SW 1271 (cell line): ENCODE data around the gene CLIC3.
"Not testable (repeated sequence)": the region's sequence is repeated elsewhere in the genome, so short reads cannot be mapped to it uniquely, and the experiment has no call there.

ENCODE experiments used
- DNase-seq, 2 experiments: peaks; one replicate each; lab custom pipeline; 2025; lab: John Stamatoyannopoulos, UW

Gene CLIC3

DNA sequence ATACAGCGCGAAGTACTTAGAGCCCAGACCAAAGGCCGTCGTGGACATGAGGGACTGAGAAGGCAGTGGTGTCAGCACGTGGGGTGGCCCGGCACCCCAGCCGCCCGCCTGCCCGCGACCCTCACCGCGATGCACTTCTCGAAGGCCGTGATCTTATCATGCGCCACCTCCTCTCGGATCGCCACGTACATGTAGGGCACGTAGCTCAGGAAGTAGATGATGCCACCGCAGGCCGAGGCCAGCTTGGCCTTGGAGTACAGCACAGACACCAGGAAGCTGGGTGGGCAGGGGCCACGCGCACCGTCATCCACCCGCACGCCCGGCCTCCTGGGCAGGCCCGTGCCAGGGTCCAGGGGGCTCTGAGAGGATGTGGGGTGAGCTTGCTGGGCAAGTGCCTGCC, 20.7 kb upstream of the CLIC3 start:
- no peak for DNase-seq

GRCh38 chr9:137016436-137016835, 20.1 kb upstream of the CLIC3 start:
- no peak for DNase-seq

- DNase-seq: no peak
Observed at GRCh38 chr9:137015976-137016375, 19.6 kb upstream of the CLIC3 start.

DNA sequence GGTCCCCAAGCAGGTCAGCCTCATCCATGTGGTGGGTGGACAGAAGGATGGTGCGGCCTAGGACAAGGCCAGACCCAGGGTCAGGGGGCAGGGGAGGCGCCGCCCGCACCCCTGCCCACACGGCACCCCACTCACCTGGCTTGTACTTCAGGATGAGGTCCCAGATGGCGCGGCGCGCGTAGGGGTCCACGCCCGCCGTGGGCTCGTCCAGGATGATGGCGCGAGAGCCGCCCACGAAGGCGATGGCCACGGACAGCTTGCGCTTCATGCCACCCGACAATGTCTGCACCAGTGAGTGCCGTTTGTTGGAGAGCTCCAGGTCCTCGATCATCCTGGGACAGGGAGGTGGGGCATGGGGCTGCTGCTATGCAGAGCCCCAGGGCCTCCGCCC, 19.2 kb upstream of the CLIC3 start:
- no peak for DNase-seq

GRCh38 chr9:137014776-137015539, 18.6 kb upstream of the CLIC3 start:
- no peak for DNase-seq

- no peak for DNase-seq
Observed at GRCh38 chr9:137014166-137014565, 17.8 kb upstream of the CLIC3 start.

GRCh38 chr9:137013571-137013940, 17.2 kb upstream of the CLIC3 start:
- DNase-seq: no peak

GRCh38 chr9:137012694-137013570, 16.6 kb upstream of the CLIC3 start:
- no peak for DNase-seq

DNA sequence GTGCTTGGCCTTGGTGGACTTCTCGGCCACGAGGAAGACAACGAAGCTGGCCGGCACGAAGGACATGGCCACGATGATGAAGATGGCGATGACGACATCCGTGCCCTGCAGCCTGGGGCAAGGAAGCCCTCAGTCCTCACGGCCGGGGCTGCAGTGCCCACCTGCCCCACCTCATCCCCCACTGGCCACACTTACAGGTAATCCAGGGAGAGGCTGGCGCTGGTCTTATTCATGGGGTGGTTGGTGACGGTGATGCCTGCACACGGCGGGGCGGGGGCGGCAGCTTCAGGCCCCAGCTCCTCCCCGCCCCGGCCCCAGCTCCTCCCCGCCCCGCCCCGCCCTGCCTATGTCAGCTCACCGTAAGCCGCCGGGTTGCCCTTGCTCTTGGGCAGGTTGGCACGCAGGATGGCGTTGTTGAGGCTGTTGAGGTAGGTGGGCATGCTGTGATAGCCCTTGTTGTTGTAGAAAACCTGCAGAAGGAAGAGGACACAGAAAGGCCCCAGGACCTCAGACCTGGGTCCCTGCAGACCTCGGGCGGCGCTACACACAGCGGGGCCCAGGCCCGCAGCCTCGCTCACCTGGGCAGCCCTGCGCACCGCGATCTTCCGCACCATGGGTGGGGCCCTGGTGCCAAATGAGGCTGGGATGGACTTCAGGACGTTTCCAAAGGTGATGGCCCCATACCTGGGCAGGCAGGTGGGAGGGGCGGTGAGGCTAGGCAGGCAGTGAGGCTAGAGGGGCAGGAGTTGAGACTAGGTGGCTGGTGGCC, 15.7 kb upstream of the CLIC3 start:
- no peak for DNase-seq

DNA sequence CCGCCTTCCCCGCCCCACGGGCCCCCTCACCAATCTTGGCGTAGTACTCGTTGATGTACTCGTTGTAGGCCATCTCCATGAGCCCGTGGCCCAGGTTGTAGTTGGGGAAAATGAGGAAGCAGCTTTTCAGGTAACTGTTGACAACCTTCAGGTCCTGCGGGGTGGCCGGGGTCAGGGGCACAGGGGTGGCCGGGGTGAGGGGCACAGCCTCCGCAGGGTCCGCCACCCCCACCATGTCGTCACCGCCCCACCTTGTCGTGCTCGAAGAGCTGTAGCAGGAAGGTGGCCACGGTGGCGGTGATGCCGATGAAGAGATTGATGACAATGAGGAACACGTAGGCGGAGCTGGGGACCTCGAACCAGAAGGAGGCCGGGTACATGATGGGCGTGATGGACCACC, 14.8 kb upstream of the CLIC3 start:
- DNase-seq: no peak

GRCh38 chr9:137009938-137010732, 13.8 kb upstream of the CLIC3 start:
- DNase-seq: no peak

GRCh38 chr9:137009217-137009616, 12.8 kb upstream of the CLIC3 start:
- DNase-seq: no peak

DNA sequence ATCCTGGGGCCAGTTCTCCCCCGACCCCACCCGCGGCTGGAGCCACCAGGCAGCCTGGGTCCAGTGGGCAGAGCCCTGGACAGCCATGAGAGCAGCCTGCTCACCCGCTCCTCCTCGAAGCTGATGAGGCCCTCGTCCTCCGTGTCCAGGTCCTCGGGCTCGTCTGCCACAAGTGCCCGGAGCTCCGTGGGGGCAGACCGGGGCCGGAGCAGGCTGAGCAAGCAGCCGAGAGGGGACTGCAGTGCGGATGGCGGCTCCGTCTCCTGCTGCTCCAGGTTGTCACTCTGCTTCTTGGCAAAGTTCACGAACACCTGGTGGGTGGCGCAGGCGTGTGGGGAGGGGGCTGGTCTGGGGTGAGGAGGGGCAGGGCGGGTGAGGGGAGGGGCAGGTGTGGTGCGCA, 11.9 kb upstream of the CLIC3 start:
- no peak for DNase-seq

GRCh38 chr9:137007816-137008270, 11.5 kb upstream of the CLIC3 start:
- DNase-seq: no peak

DNA sequence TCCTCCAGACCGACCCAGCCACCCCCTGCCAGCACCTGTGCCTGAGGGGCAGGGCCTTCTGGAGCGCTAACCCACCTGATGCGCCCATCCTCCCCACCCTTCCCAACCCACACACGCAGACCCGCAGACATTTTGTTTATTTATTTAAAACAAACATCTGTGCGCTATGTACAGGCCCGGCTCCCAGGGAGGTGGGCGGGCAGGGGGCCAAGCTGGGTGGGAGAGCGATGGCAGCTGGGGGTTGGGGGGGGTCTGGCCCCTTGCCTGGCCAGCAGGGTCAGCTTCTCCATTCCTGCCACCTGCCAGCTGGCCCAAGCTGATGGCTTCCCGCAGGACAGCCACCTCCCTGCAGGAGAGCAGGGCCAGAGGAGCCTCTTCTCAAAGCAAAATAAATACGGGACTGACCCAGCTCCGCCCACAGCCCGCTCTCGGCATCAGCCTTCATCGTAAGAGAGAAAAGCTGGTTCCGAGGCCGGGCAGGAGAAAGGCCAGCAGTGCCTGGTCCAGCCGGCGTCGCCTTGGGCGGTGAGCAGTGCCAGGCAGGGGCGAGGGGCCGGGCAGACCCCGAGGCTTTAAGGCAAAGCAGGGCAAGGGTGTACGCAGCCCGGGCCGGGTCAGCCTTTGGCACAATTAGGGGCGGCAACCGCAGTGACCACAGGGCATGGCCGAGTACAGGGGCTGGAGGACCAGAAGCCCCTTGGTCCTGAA, 10.9 kb upstream of the CLIC3 start:
- no peak for DNase-seq

- no peak for DNase-seq
Observed at GRCh38 chr9:137006116-137007003, 10.0 kb upstream of the CLIC3 start.

DNA sequence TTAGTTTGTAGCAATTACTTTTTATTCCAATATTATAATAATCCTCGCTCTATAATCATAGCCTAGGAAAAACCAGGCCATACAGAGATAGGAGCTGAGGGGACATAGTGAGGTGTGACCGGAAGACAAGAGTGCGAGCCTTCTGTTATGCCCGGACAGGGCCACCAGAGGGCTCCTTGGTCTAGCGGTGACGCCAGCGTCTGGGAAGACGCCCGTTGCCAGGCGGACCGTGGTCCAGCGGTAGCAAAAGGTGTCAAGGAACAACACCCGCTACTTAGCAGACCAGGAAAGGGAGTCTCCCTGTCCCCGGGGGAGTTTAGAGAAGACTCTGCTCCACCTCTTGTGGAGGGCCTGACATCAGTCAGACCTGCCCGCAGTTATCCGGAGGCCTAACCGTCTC, 7.9 kb upstream of the CLIC3 start:
- not testable (repeated sequence) for DNase-seq

DNA sequence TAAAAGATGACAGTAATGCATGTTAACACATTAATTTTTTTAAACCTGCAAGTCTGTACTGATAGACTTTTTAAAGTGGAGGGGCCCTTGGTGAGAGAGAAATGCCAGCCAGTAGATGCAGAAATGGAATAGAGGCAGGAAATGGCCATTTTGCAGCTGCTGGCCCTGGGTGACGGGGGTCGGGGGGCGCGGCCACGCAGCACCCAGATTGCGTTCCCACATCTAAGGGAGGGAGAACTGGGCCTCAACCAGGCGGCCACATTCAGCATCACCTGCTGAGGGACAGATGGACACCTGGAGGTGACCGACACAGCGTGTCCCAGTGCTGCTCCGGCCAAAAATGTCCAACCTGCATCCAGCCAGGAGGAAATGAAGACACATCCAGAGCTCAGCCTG, 6.3 kb upstream of the CLIC3 start:
- no peak for DNase-seq

DNA sequence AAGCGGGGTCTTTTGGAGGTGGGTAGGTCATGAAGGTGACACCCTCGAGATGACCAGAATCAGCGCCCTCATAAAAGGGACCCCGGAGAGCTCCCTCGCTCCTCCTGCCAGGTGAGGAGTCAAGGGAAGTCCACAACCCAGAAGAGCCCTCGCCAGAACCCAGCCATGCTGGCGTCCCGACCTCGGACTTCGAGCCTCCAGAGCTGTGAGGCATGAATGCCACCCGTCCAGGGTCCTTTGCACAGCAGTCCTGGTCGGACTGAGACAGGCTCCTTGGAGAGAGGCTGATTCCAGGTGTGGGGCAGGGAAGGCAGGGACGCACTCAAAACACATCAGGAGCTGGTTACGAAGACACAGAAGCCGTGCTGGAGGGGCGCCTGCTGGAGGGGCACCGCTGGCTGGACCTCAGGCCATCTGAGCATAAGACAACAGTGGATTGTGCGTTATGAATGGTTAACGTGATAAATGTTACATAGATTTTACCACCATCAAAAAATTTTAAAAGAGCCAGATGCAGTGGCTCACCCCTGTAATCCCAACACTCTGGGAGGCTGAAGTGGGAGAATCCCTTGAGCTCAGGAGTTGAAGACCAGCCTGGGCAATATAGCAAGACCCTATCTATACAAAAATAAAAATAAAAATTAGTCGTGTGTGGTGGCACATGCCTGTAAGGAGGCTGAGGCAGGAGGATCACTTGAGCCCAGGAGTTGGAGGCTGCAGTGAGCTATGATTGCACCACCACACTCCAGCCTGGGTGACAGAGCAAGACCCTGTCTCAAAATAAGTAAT, 5.7 kb upstream of the CLIC3 start:
- DNase-seq: no peak
